ENCODE results near the gene TMEM158.

- TF ChIP-seq PKNOX1 (IDR thresholded peaks at IDR 0.05) (no peak), NFRKB (IDR thresholded peaks at IDR 0.05) (no peak), HDGF (IDR thresholded peaks at IDR 0.05; ENCODE audit: borderline replicate concordance) (no peak), SUZ12 (IDR thresholded peaks at IDR 0.05) (no peak), ELF4 (IDR thresholded peaks at IDR 0.05) (no peak), BHLHE40 (IDR thresholded peaks at IDR 0.05; ENCODE audit: borderline replicate concordance) (no peak), FOXM1 (IDR thresholded peaks at IDR 0.05; ENCODE audit: borderline replicate concordance) (no peak), SP1 (IDR thresholded peaks at IDR 0.05) (no peak), FOXA1 (IDR thresholded peaks at IDR 0.05) (no peak), LEF1 (IDR thresholded peaks at IDR 0.05; ENCODE audit: borderline replicate concordance) (no peak), ARNT (IDR thresholded peaks at IDR 0.05) (no peak), TARDBP (IDR thresholded peaks at IDR 0.05) (no peak)
Observed at GRCh38 chr3:45239254-45239653, 13.2 kb upstream of the TMEM158 start.

All from HEK293T (cell line).